Gastrocnemius medialis (tissue), 4 donors: Measurements from ENCODE around the gene TSR3. TPM values are rescaled to one million over a fixed set of nuclear protein-coding genes. Genes with fewer than 3 reads are reported as not detected.

Experiments
- ATAC-seq, 2 donors: fragments of 150-250 bp; one replicate each; pipeline ENCODE4 v1.9.1; 2016
- DNase-seq, 2 donors: peaks; one replicate each; pipeline ENCODE4 v3.0.0-alpha.2; 2019
- H3K27ac ChIP-seq, 4 donors: fragments of 200-600 bp; sonication (generic); 1 replicate in 1 of 4; 2 replicates in 3 of 4; pipeline ENCODE4 v1.5.1; 2016 to 2018; ENCODE audit warnings: mild to moderate bottlenecking in 2 of 4, moderate library complexity in 1 of 4
- H3K27me3 ChIP-seq, 3 donors: fragments of 200-600 bp; sonication (generic) in 2 of 3; 1 replicate in 1 of 3; 2 replicates in 2 of 3; pipeline versions ENCODE4 v1.5.1 to v1.6.0; 2016 to 2019; ENCODE audit warnings: mild to moderate bottlenecking in 1 of 3, moderate library complexity in 1 of 3
- H3K36me3 ChIP-seq, 2 donors: fragments of 200-600 bp; sonication (generic) in 1 of 2; one replicate each; pipeline ENCODE4 v1.5.1; 2017 to 2018
- H3K4me1 ChIP-seq, 2 donors: fragments of 200-600 bp; sonication (generic) in 1 of 2; one replicate each; pipeline ENCODE4 v1.5.1; 2016 to 2017; ENCODE audit warnings: mild to moderate bottlenecking in 2 of 2
- H3K4me3 ChIP-seq, 4 donors: fragments of 200-600 bp; sonication (generic) in 3 of 4; 1 replicate in 1 of 4; 2 replicates in 3 of 4; pipeline ENCODE4 v1.5.1; 2016 to 2019; ENCODE audit warnings: mild to moderate bottlenecking in 2 of 4
- H3K9me3 ChIP-seq, 3 donors: fragments of 200-600 bp; sonication (generic) in 2 of 3; 1 replicate in 1 of 3; 2 replicates in 2 of 3; pipeline ENCODE4 v1.5.1; 2016 to 2019
- POLR2A ChIP-seq, 2 donors: fragments of 450-650 bp; IDR thresholded peaks; one replicate each; pipeline ENCODE4 v1.6.1; 2017; ENCODE audit warnings: antibody characterized with exemption in 2 of 2, mild to moderate bottlenecking in 2 of 2, moderate library complexity in 2 of 2
- in situ Hi-C, 4 donors: fragments of 200-750 bp; cut with MboI; loops; one replicate each; pipeline versions ENCODE4 v1.15.0 to v1.8.0; 2017; ENCODE audit warnings: low sequenced_read_pairs in 4 of 4
- intact Hi-C: fragments of 100-400 bp; cut with DNase I; formaldehyde crosslinking; loops from one replicate; pipeline ENCODE4 v1.15.1; 2023; ENCODE audit warnings: low total_unique reads
- total RNA-seq, 4 donors: library from RNA; depleted of rRNA; stranded (reverse); fragments of >200 nt; gene quantifications; one replicate each; pipeline versions ENCODE4 v1.1.0 to v1.2.3, GENCODE V29; 2016
- TF ChIP-seq, protein P1 (sequence below), 5 experiments: fragments of 450-650 bp in 3 of 5; fragments of 200-600 bp in 2 of 5; sonication (generic) in 2 of 5; IDR thresholded peaks in 4 of 5; conservative IDR thresholded peaks in 1 of 5; 1 replicate in 4 of 5; 2 replicates in 1 of 5; pipeline ENCODE4 v1.5.1; 2016 to 2019; ENCODE audit warnings: antibody characterized with exemption in 5 of 5, mild to moderate bottlenecking in 3 of 5, moderate library complexity in 3 of 5

TSR3 gene
- total RNA-seq, 4 donors from 2014 or later: 63.3 to 103 (median 72.4) TPM

DNA sequence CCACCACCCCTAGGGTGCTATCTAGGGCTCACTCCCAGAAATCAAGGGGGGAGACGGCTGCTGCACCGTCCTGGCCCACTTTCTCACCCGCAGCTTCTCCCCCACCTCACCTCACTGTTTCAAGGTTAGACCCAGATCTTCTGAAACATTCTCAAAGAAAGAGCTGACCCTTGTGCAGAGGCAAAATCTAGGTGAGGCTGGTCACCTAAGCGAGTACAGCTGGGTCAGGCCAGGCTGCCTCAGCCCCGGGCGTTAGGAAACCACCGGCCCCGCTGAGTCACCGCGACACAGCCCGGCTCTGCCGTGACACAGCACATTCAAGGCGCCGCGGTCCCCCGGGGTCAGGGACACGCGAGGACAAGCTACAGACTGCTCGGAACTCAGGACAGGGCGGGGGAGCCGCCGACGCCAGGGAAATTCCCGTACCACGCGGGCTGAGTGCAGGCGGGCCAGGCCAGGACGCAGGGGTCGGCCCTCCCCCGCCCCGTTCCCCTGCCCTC lies 27.2 kb upstream of the TSR3 start:
- peaks cover 0 to 4% of the 10 kb centered on the region in 2 donors for H3K36me3 ChIP-seq

GRCh38 chr16:1378087-1378803 lies 26.6 kb upstream of the TSR3 start:
- peaks cover 10 to 20% of the 10 kb centered on the region in 2 donors for H3K4me1 ChIP-seq
- peak overlapping the region; percentile 64 to 77 (median 70) for H3K4me3 ChIP-seq
- intact Hi-C loops: loop anchor here (2.0 kb wide), 2 partner anchors 31 to 43 kb away; partner anchors contain the start of gene UQCC4
- peak; percentile 6 to 23 for ATAC-seq
- H3K27me3 ChIP-seq: no peaks in the 10 kb centered on the region
- TF ChIP-seq, protein P1, sequence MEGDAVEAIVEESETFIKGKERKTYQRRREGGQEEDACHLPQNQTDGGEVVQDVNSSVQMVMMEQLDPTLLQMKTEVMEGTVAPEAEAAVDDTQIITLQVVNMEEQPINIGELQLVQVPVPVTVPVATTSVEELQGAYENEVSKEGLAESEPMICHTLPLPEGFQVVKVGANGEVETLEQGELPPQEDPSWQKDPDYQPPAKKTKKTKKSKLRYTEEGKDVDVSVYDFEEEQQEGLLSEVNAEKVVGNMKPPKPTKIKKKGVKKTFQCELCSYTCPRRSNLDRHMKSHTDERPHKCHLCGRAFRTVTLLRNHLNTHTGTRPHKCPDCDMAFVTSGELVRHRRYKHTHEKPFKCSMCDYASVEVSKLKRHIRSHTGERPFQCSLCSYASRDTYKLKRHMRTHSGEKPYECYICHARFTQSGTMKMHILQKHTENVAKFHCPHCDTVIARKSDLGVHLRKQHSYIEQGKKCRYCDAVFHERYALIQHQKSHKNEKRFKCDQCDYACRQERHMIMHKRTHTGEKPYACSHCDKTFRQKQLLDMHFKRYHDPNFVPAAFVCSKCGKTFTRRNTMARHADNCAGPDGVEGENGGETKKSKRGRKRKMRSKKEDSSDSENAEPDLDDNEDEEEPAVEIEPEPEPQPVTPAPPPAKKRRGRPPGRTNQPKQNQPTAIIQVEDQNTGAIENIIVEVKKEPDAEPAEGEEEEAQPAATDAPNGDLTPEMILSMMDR (IDR thresholded peaks at IDR 0.05 in 4 of 5, conservative IDR thresholded peaks at IDR 0.05 in 1 of 5): no peak
- no peak for TF ChIP-seq POLR2A (IDR thresholded peaks at IDR 0.05)
- H3K36me3 ChIP-seq: peaks cover 0 to 4% of the 10 kb centered on the region in 2 donors
- H3K27ac ChIP-seq: peak overlapping the region; percentile 95 to 98 (median 98)
- no peak for DNase-seq
- no peaks in the 10 kb centered on the region for H3K9me3 ChIP-seq
- in situ Hi-C loops: no loop called here

More for the DNA sequence above, 27.2 kb upstream of the TSR3 start:
- DNase-seq (peak; percentile 87 to 96), ATAC-seq (peak; percentile 83)
- TF ChIP-seq POLR2A (IDR thresholded peaks at IDR 0.05): no peak
- intact Hi-C loops: loop anchor here (1.0 to 2.0 kb wide), 4 partner anchors 16 to 82 kb away; partner anchors contain the start of gene UQCC4
- in situ Hi-C loops: no loop called here
- Histone ChIP-seq H3K27ac (peak overlapping the region; percentile 95 to 98 (median 98)), H3K9me3 (no peaks in the 10 kb centered on the region), H3K27me3 (no peaks in the 10 kb centered on the region), H3K4me3 (peak overlapping the region; percentile 64 to 77 (median 70)), H3K4me1 (peaks cover 10 to 20% of the 10 kb centered on the region in 2 donors)

DNA sequence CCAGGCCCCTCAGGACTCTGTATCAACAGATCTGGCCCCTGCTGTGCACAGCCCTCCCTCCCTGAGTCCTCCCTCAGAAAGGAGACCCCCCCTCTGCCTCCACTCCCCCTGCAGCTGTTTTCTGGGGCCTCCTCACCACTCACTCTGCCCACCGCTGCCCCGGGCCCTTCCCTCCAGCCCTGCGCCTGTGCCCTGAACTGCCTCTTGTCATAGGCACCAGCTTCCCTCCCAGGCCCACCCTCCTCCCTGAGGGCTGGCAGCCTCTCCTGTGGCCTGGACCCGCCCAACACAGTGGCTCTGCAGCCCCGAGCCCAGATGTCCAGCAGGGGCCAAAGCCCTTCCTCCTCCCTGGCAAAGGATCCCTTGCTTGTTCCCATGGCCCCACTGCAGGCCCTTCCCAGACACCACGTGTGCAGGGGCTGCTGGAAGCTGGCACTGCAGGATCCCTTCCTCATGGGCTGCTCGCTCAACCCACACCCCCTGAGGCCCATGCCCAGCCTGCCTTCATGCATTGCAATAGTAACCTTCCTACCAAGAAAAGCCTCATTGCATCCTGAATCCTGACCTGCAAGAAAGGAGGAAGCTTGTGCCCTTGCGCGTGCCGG lies 25.8 kb upstream of the TSR3 start:
- TF ChIP-seq, protein P1 (IDR thresholded peaks at IDR 0.05 in 4 of 5, conservative IDR thresholded peaks at IDR 0.05 in 1 of 5): no peak
- TF ChIP-seq POLR2A (IDR thresholded peaks at IDR 0.05): no peak
- intact Hi-C loops: loop anchor here (2.0 kb wide), 2 partner anchors 31 to 43 kb away; partner anchors contain the start of gene UQCC4
- ATAC-seq: no peak

DNA sequence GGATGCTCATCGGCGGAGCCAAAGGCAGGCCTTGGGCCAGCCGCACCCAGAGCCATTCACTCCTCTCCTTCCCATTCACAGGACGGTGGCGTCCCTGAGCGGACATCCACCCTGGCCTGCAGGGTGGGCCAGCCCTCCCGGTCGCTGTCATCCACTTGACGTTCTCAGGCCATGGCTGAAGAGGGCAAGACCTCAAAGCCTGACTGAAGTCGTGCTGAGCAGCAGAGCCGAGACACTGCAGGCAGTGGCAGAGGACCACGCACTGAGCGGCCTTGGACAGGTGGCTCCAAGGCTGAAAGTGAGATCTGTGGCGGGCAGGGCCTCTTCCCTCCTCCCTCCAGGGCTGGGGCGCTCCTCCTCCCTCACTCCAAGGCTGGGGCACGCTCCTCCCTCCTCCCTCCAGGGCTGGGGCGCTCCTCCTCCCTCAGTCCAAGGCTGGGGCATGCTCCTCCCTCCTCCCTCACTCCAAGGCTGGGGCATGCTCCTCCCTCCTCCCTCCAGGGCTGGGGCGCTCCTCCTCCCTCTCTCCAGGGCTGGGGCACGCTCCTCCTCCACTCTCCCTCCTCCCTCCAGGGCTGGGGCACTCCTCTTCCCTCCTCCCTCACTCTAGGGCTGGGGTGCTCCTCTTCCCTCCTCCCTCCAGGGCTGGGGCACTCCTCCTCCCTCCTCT lies 24.2 kb upstream of the TSR3 start:
- no peaks in the 10 kb centered on the region for H3K36me3 ChIP-seq
- H3K4me3 ChIP-seq: no peak overlapping the region
- no peak for DNase-seq
- in situ Hi-C loops (no loop called here), intact Hi-C loops (loop anchor here (1.0 kb wide), 1 partner anchor 33 kb away; no protein-coding TSS in a partner anchor)
- H3K4me1 ChIP-seq: peaks cover 10 to 20% of the 10 kb centered on the region in 2 donors
- peak overlapping the region in 1 of 4 donors; percentile 9 for H3K27ac ChIP-seq
- ATAC-seq: no peak
- no peaks in the 10 kb centered on the region for H3K9me3 ChIP-seq
- no peak for TF ChIP-seq POLR2A (IDR thresholded peaks at IDR 0.05)
- TF ChIP-seq, protein P1 (IDR thresholded peaks at IDR 0.05 in 4 of 5, conservative IDR thresholded peaks at IDR 0.05 in 1 of 5): no peak
- no peaks in the 10 kb centered on the region for H3K27me3 ChIP-seq

More for the DNA sequence above, 25.8 kb upstream of the TSR3 start:
- peaks cover 10 to 20% of the 10 kb centered on the region in 2 donors for H3K4me1 ChIP-seq
- H3K27me3 ChIP-seq: no peaks in the 10 kb centered on the region
- H3K9me3 ChIP-seq: no peaks in the 10 kb centered on the region
- no peak for DNase-seq
- peak overlapping the region; percentile 64 to 77 (median 70) for H3K4me3 ChIP-seq
- H3K27ac ChIP-seq: peak overlapping the region; percentile 95 to 98 (median 98)
- in situ Hi-C loops: no loop called here
- H3K36me3 ChIP-seq: peaks cover 0 to 4% of the 10 kb centered on the region in 2 donors
